ENCODE measurements around the gene IMMP2L.
"Not testable (repeated sequence)": the region's sequence is repeated elsewhere in the genome, so short reads cannot be mapped to it uniquely, and the experiment has no call there.

The IMMP2L gene

DNA sequence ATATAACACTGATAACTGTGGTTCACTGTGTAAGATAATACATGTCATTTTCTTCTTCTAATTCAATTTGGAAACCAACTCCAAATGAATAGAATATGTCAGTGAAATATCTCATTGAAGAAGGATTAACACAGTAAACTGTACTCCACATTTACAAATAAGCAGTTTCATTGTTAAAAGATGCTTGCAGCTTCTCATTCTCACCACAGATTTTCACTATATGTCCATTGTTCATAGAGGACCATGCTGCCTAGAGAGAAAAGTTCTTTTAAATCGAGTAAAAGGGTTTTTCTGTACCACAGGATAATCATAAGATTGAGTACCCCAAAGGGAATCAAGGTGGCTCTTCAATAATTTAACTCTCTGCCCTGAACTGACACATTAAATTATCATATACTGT lies 305.9 kb downstream of the IMMP2L start:
- DNase-seq, result no peak

DNA sequence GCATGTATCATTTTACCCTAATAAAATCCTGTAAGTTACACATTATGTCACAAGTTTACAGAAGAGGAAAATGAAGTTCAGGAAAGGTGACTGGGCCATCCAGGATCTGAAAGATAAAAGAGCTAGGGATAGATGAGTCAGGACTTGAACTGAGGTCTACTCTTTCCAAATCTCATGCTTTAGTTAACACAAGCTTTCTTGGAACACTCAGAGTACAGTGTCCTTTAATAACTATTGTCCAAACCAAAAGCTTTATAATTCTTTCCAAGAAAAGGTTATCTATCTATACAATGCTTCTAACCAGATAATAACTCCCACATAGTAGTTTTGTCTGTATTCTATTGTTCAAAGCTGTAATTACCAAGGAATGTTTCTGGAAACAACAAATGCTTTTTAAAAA lies 306.7 kb downstream of the IMMP2L start:
- no peak for DNase-seq

DNA sequence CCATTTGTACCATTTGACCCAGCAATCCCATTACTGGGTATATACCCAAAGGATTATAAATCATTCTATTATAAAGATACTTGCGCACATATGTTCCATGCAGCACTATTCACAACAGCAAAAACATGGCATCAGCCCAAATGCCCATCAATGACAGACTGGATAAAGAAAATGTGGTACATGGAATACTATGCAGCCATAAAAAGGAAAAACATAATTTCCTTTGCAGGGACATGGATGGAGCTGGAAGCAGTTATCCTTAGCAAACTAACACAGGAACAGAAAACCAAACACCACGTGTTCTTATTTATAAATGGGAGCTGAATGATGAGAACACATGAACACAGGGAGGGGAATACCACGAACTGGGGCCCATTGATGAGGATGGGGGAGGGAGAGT lies 310.9 kb downstream of the IMMP2L start:
- DNase-seq, result not testable (repeated sequence)

DNA sequence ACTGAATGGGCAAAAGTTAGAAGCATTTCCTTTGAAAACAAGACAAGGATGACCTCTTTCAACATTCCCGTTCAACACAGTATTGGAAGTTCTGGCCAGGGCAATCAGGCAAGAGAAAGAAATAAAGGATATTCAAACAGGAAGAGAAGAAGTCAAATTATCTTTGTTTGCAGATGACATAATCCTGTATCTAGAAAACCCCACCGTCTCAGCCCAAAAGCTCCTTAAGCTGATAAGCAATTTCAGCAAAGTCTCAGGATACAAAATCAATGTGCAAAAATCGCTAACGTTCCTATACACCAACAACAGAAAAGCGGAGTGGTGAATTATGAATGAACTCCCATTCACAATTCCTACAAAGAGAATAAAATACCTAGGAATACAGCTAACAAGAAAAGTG lies 312.5 kb downstream of the IMMP2L start:
- DNase-seq, result not testable (repeated sequence)

DNA sequence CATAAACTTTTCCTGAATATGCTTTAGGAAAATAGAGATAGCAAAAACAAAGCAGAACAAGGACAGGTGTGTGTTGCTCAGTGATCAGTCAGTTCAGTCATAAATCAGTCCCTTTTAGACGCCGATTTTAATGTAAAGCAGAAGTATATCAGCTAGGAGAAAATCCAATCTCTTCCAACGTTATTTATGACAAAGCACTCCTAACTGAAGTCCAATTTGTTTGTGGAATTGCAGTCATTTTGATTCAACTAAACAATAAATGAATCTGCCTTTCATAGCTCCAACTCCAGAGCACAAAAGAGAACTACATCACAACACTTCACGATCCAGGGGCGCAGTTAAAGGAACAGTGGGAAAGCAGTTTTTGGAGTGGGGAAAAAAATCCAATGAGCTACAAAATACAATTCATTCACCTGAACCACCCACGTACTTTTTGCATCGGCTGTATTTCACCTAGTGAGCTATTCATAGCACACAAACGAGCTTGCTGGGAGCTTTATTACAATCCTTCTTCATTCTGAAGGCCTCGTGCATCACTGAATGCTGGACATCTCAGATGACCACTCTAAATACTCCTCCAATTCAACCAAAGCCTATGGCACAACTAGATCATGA lies 320.0 kb downstream of the IMMP2L start:
- DNase-seq, result no peak

DNA sequence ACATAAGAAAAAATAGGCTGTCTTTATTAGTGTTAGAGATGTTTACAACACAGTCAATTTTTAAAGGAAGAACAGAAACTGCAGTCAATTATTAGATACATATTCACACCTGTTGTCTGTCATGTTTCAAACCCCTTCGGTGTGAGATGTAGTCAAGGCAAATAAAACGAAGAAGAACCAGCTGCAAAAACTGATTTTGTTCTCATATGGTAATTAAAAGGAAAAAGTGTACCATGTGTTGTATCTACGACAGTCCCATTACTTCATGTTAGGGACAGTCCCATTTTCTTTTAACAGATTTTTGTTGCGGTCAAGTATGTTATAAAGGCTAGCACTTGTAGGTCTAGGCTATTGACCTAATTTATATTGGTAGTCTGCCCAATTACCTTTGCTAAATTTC lies 321.9 kb downstream of the IMMP2L start:
- no peak for DNase-seq

DNA sequence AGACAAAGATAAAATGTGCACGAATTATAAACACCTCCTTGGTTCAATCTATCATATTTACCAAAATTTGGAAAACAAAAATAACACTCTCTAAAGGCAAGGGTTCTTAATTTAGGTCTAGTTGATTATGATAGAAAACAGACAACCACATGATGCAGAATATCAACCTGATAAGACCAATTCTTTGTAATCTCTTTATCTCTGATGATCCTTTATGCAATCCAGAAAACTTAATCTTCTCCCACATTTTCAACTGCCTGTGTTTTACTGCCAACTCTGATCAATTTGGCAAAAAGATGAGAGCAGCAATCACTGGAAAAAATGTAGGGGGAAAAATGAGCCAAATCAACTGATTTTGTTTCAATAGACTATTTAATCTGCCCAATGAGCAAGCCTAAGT lies 322.9 kb downstream of the IMMP2L start:
- DNase-seq, result no peak

DNA sequence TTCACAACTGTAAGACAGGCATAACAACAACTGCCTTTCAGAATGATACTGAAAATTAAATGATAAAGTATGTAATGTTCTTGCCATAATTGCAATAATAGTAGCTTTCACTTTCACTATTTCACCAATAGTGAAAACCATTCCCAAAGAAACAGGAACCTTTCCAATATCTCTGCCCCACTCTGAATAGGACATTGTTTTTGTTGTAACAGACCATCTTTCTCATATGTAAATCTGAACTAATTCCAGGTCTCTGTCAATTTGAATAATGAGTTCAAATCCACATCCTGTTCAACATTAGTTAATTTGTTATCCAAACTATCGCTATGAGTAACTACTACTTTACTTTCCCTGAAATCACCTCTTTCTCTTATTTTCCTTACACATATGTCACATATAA lies 323.4 kb downstream of the IMMP2L start:
- DNase-seq, result no peak

DNA sequence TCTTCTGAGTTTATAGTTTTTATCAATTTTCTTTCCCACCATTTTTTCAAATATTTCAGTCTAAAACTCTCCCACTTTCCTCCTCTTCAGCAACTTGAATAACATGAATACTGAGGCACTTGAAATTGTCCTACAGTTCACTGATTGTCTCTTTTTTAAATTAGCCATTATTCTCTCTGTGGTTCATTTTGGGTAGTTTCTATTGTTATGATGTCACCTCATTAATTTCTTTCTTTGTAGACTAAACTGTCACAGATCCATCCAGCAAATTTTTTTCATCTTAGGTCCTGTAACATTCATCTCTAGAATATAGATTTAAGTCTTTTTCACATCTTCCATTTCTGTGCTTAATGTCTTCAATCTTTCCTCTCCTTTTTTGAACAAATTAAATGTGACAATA lies 326.6 kb downstream of the IMMP2L start:
- no peak for DNase-seq

DNA sequence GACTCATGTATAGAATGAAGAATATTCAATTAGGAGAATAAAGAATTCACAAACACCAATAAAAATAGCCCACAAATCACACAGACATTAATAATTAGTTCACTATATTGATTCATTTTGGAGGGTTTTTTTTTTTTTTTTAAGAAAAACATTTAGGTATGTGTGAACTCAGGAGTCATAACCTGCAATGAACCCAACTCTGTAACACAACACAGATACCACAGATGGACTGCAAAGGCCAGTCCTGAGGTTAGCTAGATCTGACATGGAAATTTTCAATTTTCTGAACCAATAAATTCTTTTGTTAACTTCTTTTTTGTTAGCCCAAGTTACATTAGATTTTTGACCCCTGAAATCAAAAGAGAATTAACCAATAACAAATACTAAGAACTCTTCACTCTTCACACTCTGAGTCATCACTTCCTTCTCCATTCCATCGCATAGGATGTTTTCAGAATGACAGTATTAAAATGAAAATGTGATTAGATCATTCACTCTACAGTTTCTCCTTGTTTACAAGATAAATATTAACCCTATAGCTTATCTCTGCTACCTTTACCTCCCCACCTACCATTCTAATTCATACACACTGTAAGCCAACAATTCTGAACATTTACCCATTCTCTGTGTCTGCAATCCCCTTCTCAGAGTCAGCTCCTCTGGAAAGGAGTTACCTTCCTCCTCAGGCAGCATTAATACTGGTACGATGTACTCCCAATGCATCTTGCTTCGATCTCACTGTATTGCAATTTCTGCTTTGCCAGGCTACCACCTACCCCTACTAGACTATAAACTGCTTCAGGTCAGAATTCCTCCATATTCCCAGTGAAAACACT lies 329.8 kb downstream of the IMMP2L start:
- no peak for DNase-seq

DNA sequence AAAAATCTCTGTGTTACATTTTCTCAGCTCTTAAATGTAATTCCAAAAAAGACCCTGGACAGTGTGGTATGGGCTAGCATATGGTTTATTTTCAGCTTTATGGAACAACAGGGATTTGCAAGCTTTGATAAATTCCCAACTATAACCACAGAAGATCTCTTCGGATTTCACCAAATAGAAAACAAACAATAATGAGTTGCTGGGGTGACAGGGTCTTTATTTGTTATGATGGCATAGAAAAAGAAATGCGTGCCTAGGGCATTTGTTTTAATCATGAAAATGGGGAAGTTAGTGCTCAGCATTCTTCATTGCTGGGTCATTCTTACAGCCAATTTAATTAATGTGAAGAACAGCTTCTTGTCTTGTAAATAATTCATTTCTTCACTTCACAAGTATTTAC lies 332.4 kb downstream of the IMMP2L start:
- DNase-seq, result no peak

DNA sequence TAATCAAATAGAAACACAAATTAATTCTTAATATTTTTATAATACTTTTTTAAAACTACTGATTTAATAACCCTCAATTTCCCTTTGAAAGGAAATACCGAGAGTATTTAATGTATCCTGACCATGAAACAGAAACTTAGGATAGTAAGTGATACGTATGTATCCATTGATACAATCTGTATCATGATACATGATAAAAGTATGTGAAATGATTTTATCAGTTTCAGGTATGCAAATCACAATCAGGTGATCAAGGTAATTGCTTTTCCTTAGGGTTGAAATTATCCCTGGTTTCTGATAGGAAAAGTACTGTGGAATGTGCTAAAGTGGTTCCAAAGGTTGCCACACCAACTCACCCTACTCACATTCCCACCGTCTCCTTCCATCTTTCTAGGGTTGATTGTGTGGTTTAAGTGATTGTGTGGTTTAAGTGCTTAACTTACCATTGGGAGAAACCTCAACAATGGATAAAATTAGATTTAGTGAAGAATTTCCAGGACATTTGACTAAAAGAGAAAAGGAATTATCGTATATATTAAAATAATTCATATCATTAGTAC lies 333.0 kb downstream of the IMMP2L start:
- no peak for DNase-seq

DNA sequence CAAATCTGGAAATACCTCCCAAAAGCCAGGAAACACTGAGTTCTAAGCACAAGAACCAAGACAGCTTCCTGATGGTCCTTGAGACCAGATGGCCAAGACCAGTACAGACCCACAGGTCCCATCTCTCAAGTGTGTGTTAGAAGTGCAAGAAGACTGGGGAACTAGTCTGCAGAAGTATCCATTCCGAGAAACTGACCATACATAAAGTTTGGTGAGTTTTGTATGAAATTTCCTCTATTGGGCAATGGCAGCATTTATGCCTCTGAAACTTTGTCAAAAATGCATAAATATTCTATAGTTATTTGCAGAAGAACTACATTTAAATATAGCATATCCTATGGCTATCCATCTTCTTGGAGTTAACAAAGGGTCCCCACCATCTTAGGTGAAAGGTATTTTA lies 333.9 kb downstream of the IMMP2L start:
- DNase-seq, result no peak

DNA sequence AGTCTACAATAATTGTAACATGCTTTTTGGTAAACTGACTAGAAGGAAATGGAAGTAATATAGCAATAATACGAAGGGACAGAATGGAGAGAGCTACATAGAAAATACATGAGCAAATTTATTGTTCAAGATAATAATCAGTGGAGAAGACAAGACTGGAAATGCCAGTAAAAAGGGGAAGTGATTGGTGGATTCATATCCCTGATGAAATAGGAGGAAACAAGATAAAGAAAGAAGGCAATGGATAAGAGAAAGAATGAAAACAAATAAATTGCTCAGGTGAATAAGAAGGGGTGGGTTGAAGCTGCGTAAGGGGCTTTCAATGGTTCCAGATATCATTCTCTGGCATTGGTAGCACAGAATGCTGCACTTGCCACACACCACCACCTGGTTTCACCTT lies 335.5 kb downstream of the IMMP2L start:
- DNase-seq, result no peak

DNA sequence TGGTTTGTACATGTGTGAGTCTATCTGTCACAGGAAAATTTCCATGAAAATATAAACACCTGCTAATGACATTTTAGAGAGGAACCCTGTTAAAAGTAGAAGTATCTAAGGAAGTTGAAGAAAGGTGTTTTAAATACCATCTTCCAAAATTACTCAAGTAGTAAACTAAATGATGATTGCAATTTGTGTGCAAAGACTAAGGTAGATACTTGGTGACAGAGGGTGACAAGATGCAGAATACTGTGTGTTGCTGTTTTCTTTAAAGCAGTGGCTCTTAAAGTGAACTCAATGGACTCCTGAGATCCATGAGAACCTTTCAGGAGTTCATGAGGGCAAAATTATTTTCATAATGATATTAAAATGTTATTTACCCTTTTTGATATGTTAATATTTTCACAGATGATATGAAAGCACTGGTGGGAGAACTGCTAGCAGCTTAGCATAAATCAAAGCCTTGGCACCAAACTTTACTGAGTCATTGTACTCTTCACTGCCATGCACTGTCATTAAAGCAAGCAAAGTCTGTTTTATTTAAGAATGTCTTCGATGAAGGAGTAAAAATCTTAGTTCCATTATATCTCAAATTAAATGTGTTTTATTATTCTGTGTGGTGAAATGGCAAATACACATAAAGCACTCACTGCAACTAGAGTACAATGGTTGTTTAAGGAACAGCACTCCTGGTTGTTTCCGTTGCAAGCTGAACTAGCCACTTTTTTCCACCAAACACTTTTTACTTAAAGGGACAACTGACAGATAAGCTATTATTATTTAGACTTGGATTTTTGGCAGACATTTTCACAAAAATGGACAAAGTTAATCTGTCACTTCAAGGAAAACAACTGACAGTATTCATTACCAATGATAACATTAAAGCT lies 337.7 kb downstream of the IMMP2L start:
- DNase-seq, result no peak

DNA sequence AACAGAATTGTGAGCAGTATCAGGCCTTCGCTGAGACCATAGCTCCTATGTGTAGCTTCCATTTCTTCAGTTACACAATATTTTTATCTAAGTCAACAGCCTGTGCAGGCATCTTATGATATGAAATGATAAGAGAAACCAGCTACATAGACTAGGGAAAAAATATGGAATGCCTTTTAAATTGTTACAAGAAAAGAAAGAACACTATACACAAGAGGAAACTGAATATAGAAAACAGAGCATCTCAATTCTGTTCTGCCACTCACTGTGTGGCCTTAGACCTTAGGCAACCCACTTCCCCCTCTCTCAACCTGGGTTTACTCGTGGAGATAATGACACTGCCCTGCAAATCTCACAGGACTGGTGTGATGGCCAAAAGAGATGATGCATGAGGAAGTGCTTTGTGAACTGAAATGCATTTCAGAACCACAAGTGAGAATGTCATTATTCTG lies 338.5 kb downstream of the IMMP2L start:
- DNase-seq, result no peak

DNA sequence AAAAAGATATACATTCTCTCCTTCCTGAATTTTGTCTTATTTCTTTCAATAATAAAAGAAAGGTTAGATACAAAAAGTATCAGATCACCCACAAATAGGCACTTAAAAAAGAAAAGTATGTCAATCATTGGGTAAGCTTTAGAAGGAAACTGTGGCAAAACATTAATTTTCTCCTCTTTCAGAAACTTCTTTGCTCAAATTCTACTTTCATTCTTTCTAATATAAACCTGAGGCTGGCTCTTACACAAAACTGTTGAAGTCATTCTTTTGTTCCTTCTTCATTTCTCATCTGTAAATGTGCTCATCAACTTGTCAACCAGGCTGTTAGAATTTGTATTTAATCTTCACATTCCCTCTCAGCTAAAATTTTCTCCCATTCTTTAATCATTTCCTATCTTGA lies 346.7 kb downstream of the IMMP2L start:
- no peak for DNase-seq

DNA sequence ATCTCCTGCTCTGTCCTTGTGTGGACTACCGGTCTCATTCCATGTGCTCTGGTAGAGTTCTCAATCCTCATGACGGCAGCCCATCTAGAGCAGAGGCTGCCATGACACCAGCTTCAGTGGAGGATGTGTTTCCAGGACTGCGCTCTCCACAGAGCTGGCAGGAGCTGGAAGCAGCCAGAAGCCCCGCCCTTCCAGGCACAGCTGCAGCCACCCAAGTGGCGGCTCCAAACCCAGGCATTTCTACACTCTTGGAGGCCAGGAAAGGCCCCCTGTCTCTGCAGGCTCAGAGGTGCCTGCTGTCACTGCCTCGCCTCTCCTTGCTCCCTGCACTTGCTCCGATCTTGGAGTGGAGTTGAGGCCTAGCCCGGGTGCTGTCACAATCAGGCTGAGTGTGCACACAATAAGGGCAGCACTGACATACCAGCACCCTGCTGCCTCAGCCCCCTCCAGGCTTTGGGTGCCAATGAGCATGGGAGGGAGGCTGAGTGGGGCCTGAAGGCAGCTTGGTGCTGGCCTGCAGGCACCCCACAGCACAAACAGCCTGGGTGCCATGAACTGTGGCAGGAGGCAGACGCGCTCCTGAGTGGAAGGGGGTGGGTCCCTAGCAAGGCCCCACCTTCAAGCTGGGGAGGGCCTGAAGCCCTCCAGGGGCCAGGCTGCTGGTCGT lies 349.3 kb downstream of the IMMP2L start:
- no peak for DNase-seq

DNA sequence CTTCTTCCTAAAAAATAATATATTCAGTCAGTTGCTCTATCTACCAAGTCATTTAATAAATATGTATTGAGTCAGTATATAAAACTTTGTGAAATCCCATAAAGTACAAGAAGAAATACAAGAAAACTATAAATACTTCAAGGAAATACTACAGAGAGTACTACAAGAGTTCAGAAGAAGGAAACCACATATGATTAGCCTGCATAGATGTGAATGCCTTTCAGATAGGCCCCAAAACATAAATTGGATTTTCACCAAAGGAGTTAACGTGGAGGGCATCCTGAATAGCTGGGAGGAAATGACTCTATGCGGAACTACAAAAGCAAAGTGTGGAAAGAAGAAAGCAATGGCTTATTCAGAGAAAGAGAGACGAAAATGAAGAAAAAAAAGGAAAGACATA lies 351.3 kb downstream of the IMMP2L start:
- no peak for DNase-seq

DNA sequence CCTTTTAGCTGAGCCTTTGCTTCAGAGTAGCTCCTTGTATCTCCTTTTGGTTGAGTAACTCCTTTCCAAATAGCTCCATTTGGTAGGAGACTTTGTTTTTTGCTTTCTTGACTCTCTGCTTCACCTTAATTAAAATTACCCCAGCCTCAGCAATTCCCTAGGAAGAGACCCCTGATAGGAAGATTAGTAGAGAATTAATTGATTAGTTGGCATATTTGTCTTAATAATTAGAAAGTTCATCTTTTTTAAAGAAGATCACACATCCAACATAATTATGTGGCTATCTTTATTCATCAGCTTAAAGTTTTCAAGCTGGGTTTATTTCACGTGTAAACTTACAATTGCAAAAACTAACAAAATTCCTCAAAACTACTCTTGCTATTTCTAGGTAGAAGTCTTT lies 352.2 kb downstream of the IMMP2L start:
- DNase-seq, result no peak

DNA sequence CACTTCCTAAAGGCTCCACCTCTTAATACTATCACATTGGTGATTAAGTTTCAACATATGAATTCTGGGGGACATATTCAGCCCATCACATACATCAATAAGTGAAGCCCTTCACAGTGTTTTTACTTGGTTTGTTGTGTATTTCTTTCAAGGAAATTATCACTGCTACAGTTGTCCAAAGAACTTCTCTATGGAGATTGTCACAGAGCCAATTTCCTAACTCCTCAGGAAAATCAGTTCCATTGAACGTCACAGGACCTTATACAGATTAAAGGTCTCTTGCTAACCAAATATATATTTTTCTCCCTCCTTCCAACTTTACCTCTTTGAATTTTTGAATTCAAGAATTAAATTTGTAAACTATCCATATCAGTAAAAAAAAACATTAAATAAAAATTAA lies 357.0 kb downstream of the IMMP2L start:
- no peak for DNase-seq

DNA sequence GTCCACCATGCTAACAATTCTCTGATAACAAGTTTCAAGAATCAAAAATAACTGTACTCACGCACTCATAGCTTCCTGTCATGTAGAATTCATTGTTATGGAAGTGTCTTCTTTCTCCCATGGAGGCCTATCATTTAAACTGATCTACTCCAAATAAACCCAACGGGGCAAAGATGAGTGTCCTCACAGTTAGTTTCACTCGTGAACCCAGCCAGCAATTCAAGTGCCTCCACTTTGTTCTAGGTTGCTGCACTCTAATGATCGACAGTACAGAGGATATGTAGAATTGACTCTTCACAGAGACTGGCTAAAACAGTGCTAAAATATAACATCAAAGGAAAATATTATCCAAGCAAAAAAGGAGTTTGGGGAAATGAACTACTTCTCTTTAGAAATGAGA lies 360.0 kb downstream of the IMMP2L start:
- DNase-seq, result no peak

DNA sequence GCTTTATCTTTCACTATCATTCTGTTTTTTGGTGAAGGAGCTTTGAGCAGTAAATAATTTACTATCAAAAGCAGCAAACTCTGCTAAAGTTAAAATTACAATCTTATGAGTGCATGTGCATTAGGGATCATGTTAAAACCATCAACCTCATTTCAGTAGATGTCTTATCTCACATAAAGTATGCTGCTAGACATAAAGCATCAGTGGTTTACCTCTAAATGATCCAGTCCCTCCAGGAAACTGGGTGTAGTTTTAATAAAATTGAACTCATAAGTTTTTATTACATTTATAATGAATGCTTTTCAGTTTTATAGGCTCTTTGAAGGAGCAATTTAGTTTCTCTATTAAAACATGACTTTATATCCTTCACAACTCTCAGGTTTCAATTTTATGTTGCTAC lies 362.6 kb downstream of the IMMP2L start:
- DNase-seq, result no peak

Data from CD4-positive, alpha-beta T cell treated with Interleukin-21 for 1 hour (primary cell).